Esophagus squamous epithelium (tissue), 4 donors: ENCODE data around the gene KLHDC10.

Experiments
- CTCF ChIP-seq, 6 experiments: fragments of 450-650 bp in 4 of 6; fragments of 200-600 bp in 2 of 6; sonication (generic) in 2 of 6; IDR thresholded peaks; one replicate each; pipeline ENCODE4 v1.5.1; 2016 to 2019; ENCODE audit warnings: antibody characterized with exemption in 6 of 6, mild to moderate bottlenecking in 4 of 6, moderate library complexity in 4 of 6
- POLR2A ChIP-seq, 4 donors: fragments of 450-650 bp; IDR thresholded peaks; one replicate each; pipeline ENCODE4 v1.6.1; 2017; ENCODE audit warnings: antibody characterized with exemption in 4 of 4, mild to moderate bottlenecking in 4 of 4, moderate library complexity in 3 of 4

GRCh38 chr7:130153211-130153908 lies 83.0 kb downstream of the KLHDC10 start:
- TF ChIP-seq CTCF (IDR thresholded peaks at IDR 0.05) (no peak), POLR2A (IDR thresholded peaks at IDR 0.05) (no peak)
